HepG2 (cell line): Measurements from ENCODE around the gene MAN2A1. TPM values are rescaled to one million over a fixed set of nuclear protein-coding genes. Genes with fewer than 3 reads are reported as not detected.

ENCODE experiments used
- ATAC-seq: fragments of 200-7000 bp; cut with Tn5 transposase; 3 replicates; pipeline ENCODE4 v1.9.1; 2020; ENCODE audit warnings: mild to moderate bottlenecking, moderate library complexity
- BruUV-seq: library from RNA; stranded (reverse); fragments of 400-500 nt; replicated peaks from 2 replicates; lab custom pipeline; 2021; lab: Mats Ljungman, UMichigan
- CTCF ChIA-PET: fragments of 300-600 bp; formaldehyde crosslinking; extraction: SDS; loops from one replicate; lab custom pipeline; 2021; ENCODE audit warnings: low total read pairs, inconsistent platforms, low intra/inter-chr PET ratio; lab: Yijun Ruan, JAX
- POLR2A ChIA-PET: fragments of 350-600 bp; sonication (Branson Sonifier 250); formaldehyde crosslinking; loops from one replicate; lab custom pipeline; 2020; ENCODE audit warnings: antibody characterized with exemption, inconsistent platforms; lab: Yijun Ruan, JAX
- DNase-seq: peaks from one replicate; pipeline ENCODE4 v3.0.0-alpha.2; 2015; ENCODE audit warnings: low spot score
- FAIRE-seq: peaks from 3 replicates; lab custom pipeline; 2011; peaks lifted over from hg19 to GRCh38; lab: Jason Lieb, UNC
- H2AFZ ChIP-seq: one replicate; pipeline ENCODE4 v1.6.1; 2011; ENCODE audit warnings: low read length, inconsistent platforms
- H3K27ac ChIP-seq: fragments of 300-600 bp; 3 replicates; pipeline ENCODE4 v1.8.0; 2011; ENCODE audit warnings: mixed run types, mild to moderate bottlenecking, mixed read lengths, low read length, inconsistent platforms; ENCODE audit not compliant: insufficient read depth; ENCODE audit errors: extremely low read length
- H3K27me3 ChIP-seq, 2 experiments: fragments of 200-600 bp in 1 of 2; 2 replicates in 1 of 2; 3 replicates in 1 of 2; pipeline versions ENCODE4 v1.6.0 to v1.8.0; 2011; ENCODE audit warnings: low read length in 2 of 2, mild to moderate bottlenecking in 2 of 2, moderate library complexity in 2 of 2, inconsistent platforms in 1 of 2; ENCODE audit not compliant: insufficient read depth in 2 of 2, control insufficient read depth in 1 of 2
- H3K36me3 ChIP-seq, 2 experiments: fragments of 200-600 bp in 1 of 2; replicated peaks in 1 of 2; 2 replicates in 1 of 2; 3 replicates in 1 of 2; pipeline versions ENCODE4 v1.5.1 to v1.8.0; 2011; ENCODE audit warnings: low read length in 2 of 2, inconsistent platforms in 1 of 2; ENCODE audit not compliant: insufficient read depth in 2 of 2, control insufficient read depth in 1 of 2
- H3K4me1 ChIP-seq: 2 replicates; pipeline ENCODE4 v1.5.1; 2012; ENCODE audit warnings: low read length, inconsistent platforms; ENCODE audit not compliant: insufficient read depth
- H3K4me2 ChIP-seq: 2 replicates; pipeline ENCODE4 v1.6.0; 2011; ENCODE audit warnings: low read depth, low read length, inconsistent platforms
- H3K4me3 ChIP-seq, 3 experiments: fragments of 200-600 bp in 1 of 3; sonication (generic), shearing (Covaris generic) in 1 of 3; replicated peaks in 1 of 3; 2 replicates each; pipeline ENCODE4 v1.5.1; 2011 to 2016; ENCODE audit warnings: low read length in 3 of 3, inconsistent platforms in 2 of 3, low read depth in 2 of 3, mild to moderate bottlenecking in 2 of 3, control low read depth in 1 of 3, mixed read lengths in 1 of 3; ENCODE audit not compliant: insufficient read depth in 1 of 3
- H3K79me2 ChIP-seq: one replicate; pipeline ENCODE4 v1.6.1; 2011; ENCODE audit warnings: low read length, inconsistent platforms; ENCODE audit not compliant: insufficient read depth
- H3K9ac ChIP-seq: 2 replicates; pipeline ENCODE4 v1.6.0; 2011; ENCODE audit warnings: mild to moderate bottlenecking, low read depth, low read length, inconsistent platforms; ENCODE audit not compliant: insufficient read depth
- H3K9me3 ChIP-seq: 2 replicates; pipeline ENCODE4 v1.5.1; 2012; ENCODE audit warnings: mild to moderate bottlenecking, low read length
- H4K20me1 ChIP-seq: 2 replicates; pipeline ENCODE4 v1.6.0; 2011; ENCODE audit warnings: inconsistent platforms, mild to moderate bottlenecking, low read length, moderate library complexity; ENCODE audit not compliant: insufficient read depth
- ARHGAP35 ChIP-seq: sonication (generic); formaldehyde crosslinking; IDR thresholded peaks from 2 replicates; pipeline ENCODE4 v1.9.0; 2022; ENCODE audit warnings: mild to moderate bottlenecking, inconsistent platforms, moderate library complexity, missing genetic modification reagents, borderline replicate concordance
- CREB3 ChIP-seq: sonication (generic); formaldehyde crosslinking; IDR thresholded peaks from 2 replicates; pipeline ENCODE4 v1.5.0; 2020; ENCODE audit warnings: missing genetic modification reagents
- ETV6 ChIP-seq: sonication (generic); formaldehyde crosslinking; conservative IDR thresholded peaks from 2 replicates; pipeline ENCODE4 v1.4.0; 2020; ENCODE audit warnings: missing genetic modification reagents
- HOXA9 ChIP-seq: sonication (generic); formaldehyde crosslinking; IDR thresholded peaks from 2 replicates; pipeline ENCODE4 v1.8.1; 2022; ENCODE audit warnings: missing genetic modification reagents, mild to moderate bottlenecking, moderate library complexity, borderline replicate concordance
- KMT2A ChIP-seq: sonication (generic); formaldehyde crosslinking; IDR thresholded peaks from 2 replicates; pipeline ENCODE4 v1.4.0; 2020; ENCODE audit warnings: missing genetic modification reagents
- NR2F2 ChIP-seq: IDR thresholded peaks from 2 replicates; pipeline ENCODE4 v1.6.1; 2012; ENCODE audit warnings: low read depth, inconsistent platforms, borderline replicate concordance
- NRL ChIP-seq: sonication (generic); formaldehyde crosslinking; IDR thresholded peaks from 2 replicates; pipeline ENCODE4 v1.5.0; 2020; ENCODE audit warnings: missing genetic modification reagents, mild to moderate bottlenecking, moderate library complexity, borderline replicate concordance
- TEAD3 ChIP-seq: optimal IDR thresholded peaks from 2 replicates; pipeline ENCODE3; 2016; ENCODE audit warnings: borderline replicate concordance
- TRIM24 ChIP-seq: sonication (generic); formaldehyde crosslinking; IDR thresholded peaks from 2 replicates; pipeline ENCODE4 v1.8.0; 2022; ENCODE audit warnings: mild to moderate bottlenecking, missing genetic modification reagents
- ZNF260 ChIP-seq: sonication (generic); formaldehyde crosslinking; IDR thresholded peaks from 2 replicates; pipeline ENCODE4 v1.4.0; 2020; ENCODE audit warnings: missing genetic modification reagents, low read depth, mild to moderate bottlenecking, borderline replicate concordance
- ZNF678 ChIP-seq: sonication (generic); formaldehyde crosslinking; IDR thresholded peaks from 2 replicates; pipeline ENCODE4 v1.4.0; 2020; ENCODE audit warnings: mild to moderate bottlenecking, missing genetic modification reagents
- ZNF850 ChIP-seq: sonication (generic); formaldehyde crosslinking; conservative IDR thresholded peaks from 2 replicates; pipeline ENCODE4 v1.9.0; 2021; ENCODE audit warnings: mild to moderate bottlenecking, missing genetic modification reagents
- WGBS: methylation state at CpG from one replicate; pipeline ENCODE4 v1.1.6; 2017; ENCODE audit warnings: low lambda C conversion rate; 5-methylcytosine and 5-hydroxymethylcytosine counted together
- in situ Hi-C: cut with HindIII; loops from 2 replicates; pipeline ENCODE4 v1.10.0; 2017; ENCODE audit warnings: low pct_unique_long_range_greater_than_20kb; ENCODE audit not compliant: extremely low pct_ligation_motif_present
- intact Hi-C: fragments of 100-400 bp; cut with micrococcal nuclease; formaldehyde crosslinking; loops from one replicate; pipeline ENCODE4 v1.10.0; 2022; ENCODE audit not compliant: unreplicated experiment
- polyA plus RNA-seq, 8 experiments: library from polyadenylated mRNA; depleted of rRNA in 3 of 8; stranded (reverse) in 7 of 8; unstranded in 1 of 8; fragments of >200 nt; fragmentation: Illumina TruSeq in 4 of 8; extraction: Trizol in 4 of 8; gene quantifications; 2 replicates each; pipeline versions ENCODE4 v1.2.1 to v1.2.3, GENCODE V29; 2011 to 2016; ENCODE audit warnings: low read depth in 4 of 8, missing spikeins in 1 of 8, mixed read lengths in 1 of 8; ENCODE audit not compliant: insufficient read depth in 1 of 8
- total RNA-seq, 5 experiments: library from RNA; depleted of rRNA; stranded (reverse); fragments of >200 nt; fragmentation: Illumina TruSeq; extraction: Trizol; gene quantifications; 2 replicates each; pipeline ENCODE4 v1.2.3, GENCODE V29; 2016; ENCODE audit warnings: low read depth in 1 of 5
- TF ChIP-seq, protein P1 (sequence below): sonication (generic); formaldehyde crosslinking; IDR thresholded peaks from 2 replicates; pipeline ENCODE4 v1.9.0; 2022; ENCODE audit warnings: low read depth, missing genetic modification reagents
- TF ChIP-seq, protein P2 (sequence below): sonication (generic); formaldehyde crosslinking; IDR thresholded peaks from 2 replicates; pipeline ENCODE4 v1.4.0; 2020; ENCODE audit warnings: missing genetic modification reagents, low read depth, mild to moderate bottlenecking, borderline replicate concordance
- TF ChIP-seq, protein P3 (sequence below): sonication (generic); formaldehyde crosslinking; IDR thresholded peaks from 2 replicates; pipeline ENCODE4 v1.5.0; 2020; ENCODE audit warnings: missing genetic modification reagents
- TF ChIP-seq, protein P4 (sequence below): sonication (generic); formaldehyde crosslinking; IDR thresholded peaks from 2 replicates; pipeline ENCODE4 v1.4.0; 2020; ENCODE audit warnings: missing genetic modification reagents

MAN2A1 gene
- total and polyA plus RNA-seq, 2 of the 13 experiments (the other 11 are each of a cell fraction or from before 2014, with no cell fraction given), result 56.2 to 80.5 TPM

- no peak overlapping the region for H3K4me3 ChIP-seq
- peaks cover 60% of the 10 kb centered on the region for H3K79me2 ChIP-seq
- no TSS peak for BruUV-seq
- H3K27ac ChIP-seq, result no peak overlapping the region
- CTCF ChIA-PET, result no interaction called here
- in situ Hi-C loops (no loop called here), intact Hi-C loops (no loop called here)
- ATAC-seq (no peak), FAIRE-seq (no peak), DNase-seq (no peak)
- H3K36me3 ChIP-seq, result peaks cover 7 to 18% of the 10 kb centered on the region in 2 experiments; a peak in 4 of 5 replicates
- no peak overlapping the region for H3K4me2 ChIP-seq
- H3K9ac ChIP-seq, result no peak overlapping the region
- H3K4me1 ChIP-seq, result peaks cover 17% of the 10 kb centered on the region
- no peaks in the 10 kb centered on the region for H3K27me3 ChIP-seq
- no peak overlapping the region for H2AFZ ChIP-seq
- peaks cover 13% of the 10 kb centered on the region for H4K20me1 ChIP-seq
- H3K9me3 ChIP-seq, result no peaks in the 10 kb centered on the region
- WGBS, result 96% methylated on average over 3 of the region's 3 CpGs
- TF ChIP-seq, protein P1, sequence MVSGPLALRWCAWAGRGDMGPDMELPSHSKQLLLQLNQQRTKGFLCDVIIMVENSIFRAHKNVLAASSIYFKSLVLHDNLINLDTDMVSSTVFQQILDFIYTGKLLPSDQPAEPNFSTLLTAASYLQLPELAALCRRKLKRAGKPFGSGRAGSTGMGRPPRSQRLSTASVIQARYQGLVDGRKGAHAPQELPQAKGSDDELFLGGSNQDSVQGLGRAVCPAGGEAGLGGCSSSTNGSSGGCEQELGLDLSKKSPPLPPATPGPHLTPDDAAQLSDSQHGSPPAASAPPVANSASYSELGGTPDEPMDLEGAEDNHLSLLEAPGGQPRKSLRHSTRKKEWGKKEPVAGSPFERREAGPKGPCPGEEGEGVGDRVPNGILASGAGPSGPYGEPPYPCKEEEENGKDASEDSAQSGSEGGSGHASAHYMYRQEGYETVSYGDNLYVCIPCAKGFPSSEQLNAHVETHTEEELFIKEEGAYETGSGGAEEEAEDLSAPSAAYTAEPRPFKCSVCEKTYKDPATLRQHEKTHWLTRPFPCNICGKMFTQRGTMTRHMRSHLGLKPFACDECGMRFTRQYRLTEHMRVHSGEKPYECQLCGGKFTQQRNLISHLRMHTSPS (CRISPR knock-in tag), result no peak
- TF ChIP-seq, protein P2, sequence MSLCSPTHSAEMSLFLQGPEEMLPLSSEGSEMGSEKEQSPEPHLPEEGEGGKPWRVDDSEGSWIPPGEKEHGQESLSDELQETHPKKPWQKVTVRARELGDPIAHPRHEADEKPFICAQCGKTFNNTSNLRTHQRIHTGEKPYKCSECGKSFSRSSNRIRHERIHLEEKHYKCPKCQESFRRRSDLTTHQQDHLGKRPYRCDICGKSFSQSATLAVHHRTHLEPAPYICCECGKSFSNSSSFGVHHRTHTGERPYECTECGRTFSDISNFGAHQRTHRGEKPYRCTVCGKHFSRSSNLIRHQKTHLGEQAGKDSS (CRISPR knock-in tag), result no peak
- TF ChIP-seq ARHGAP35, result no peak
- TF ChIP-seq NRL (CRISPR knock-in tag), result no peak
- TF ChIP-seq TEAD3 (CRISPR knock-in tag), result no peak
- TF ChIP-seq NR2F2, result no peak
- TF ChIP-seq ZNF850, result no peak
- no peak for TF ChIP-seq HOXA9 (CRISPR knock-in tag)
- TF ChIP-seq, protein P3, sequence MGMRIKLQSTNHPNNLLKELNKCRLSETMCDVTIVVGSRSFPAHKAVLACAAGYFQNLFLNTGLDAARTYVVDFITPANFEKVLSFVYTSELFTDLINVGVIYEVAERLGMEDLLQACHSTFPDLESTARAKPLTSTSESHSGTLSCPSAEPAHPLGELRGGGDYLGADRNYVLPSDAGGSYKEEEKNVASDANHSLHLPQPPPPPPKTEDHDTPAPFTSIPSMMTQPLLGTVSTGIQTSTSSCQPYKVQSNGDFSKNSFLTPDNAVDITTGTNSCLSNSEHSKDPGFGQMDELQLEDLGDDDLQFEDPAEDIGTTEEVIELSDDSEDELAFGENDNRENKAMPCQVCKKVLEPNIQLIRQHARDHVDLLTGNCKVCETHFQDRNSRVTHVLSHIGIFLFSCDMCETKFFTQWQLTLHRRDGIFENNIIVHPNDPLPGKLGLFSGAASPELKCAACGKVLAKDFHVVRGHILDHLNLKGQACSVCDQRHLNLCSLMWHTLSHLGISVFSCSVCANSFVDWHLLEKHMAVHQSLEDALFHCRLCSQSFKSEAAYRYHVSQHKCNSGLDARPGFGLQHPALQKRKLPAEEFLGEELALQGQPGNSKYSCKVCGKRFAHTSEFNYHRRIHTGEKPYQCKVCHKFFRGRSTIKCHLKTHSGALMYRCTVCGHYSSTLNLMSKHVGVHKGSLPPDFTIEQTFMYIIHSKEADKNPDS (CRISPR knock-in tag), result no peak
- no peak for TF ChIP-seq ETV6
- no peak for TF ChIP-seq ZNF678 (CRISPR knock-in tag)
- TF ChIP-seq TRIM24 (CRISPR knock-in tag), result no peak
- no peak for TF ChIP-seq CREB3 (CRISPR knock-in tag)
- no peak for TF ChIP-seq KMT2A
- TF ChIP-seq, protein P4, sequence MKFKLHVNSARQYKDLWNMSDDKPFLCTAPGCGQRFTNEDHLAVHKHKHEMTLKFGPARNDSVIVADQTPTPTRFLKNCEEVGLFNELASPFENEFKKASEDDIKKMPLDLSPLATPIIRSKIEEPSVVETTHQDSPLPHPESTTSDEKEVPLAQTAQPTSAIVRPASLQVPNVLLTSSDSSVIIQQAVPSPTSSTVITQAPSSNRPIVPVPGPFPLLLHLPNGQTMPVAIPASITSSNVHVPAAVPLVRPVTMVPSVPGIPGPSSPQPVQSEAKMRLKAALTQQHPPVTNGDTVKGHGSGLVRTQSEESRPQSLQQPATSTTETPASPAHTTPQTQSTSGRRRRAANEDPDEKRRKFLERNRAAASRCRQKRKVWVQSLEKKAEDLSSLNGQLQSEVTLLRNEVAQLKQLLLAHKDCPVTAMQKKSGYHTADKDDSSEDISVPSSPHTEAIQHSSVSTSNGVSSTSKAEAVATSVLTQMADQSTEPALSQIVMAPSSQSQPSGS, result no peak
- TF ChIP-seq ZNF260 (CRISPR knock-in tag), result no peak
- POLR2A ChIA-PET, result no interaction called here
These were observed 23.7 kb downstream of the MAN2A1 start for GRCh38 chr5:109713453-109713852.
